NCI-H774 (cell line): Measurements from ENCODE around the gene CFAP221.

ENCODE experiments used
- DNase-seq: peaks from one replicate; lab custom pipeline; 2025; lab: John Stamatoyannopoulos, UW

The CFAP221 gene

DNA sequence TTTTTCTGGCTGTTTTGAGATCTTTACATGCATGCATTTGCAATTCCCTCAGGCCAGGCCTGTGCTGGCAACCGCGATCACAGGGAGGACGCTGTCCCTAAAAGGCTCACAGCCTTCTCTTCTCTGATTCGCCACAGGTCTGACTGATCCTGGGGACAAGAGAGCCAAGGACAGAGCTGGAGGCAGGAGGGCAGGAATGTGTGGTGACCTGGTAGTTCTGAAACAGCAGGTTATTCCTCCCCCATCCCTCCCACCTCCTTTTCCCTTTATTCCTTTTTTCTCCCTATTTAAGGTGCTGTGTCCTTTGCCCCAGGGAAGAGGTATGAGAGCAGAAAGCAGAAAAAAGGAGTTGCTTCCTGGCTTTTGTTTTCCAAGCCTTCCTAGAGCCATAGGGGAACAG lies 156.6 kb downstream of the CFAP221 start:
- DNase-seq: no peak

DNA sequence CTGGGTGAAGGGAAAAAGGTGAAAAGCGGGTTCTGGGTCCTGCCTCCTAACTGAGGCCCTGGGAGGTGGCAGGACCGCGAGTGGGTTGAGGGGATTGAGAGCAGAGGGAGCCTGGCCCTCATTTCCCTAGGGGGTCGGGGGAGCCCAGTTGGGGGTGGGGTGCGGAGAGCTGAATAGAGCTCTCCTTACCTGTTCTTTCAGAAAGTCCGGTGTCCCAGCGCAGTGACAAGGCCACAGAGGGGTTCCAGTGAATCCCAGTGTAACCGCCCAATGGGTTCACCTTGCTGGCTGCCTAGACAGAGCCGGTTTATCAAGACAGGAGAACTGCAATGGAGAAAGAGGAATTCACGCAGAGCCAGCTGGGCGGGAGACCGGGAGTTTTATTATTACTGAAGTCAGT lies 157.1 kb downstream of the CFAP221 start:
- DNase-seq: no peak

DNA sequence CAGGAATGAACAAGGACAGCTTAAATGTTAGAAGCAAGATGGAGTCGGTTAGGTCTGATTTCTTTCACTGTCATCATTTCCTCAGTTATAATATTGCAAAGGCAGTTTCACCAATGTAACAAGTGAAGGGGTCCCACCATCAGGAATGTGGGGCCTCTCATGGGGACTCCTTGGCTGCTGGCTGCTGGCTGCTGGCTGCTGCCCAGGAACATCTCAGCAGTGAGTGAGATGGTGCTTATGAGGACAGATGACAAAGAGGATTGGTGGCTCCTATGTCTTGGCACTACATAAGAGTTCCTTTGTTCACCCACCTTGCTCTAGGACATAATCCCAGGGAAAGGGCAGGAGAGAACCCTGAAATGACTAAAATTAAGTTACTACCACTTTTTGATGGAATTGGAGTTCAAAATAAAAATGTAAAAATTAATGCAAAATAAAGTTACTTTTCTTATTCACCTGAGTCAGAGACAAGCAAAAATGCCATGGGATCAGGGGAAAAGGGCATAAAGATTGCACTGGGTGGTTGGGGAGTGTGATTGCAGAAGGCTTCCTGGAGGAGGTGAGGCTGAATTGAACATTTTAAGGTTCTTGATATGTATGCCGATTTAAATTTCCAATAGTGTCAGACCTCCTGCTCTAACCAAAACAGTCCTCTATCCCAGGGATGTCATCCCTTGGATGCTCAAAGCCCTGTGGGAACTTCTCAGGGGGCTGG lies 158.1 kb downstream of the CFAP221 start:
- DNase-seq: no peak

DNA sequence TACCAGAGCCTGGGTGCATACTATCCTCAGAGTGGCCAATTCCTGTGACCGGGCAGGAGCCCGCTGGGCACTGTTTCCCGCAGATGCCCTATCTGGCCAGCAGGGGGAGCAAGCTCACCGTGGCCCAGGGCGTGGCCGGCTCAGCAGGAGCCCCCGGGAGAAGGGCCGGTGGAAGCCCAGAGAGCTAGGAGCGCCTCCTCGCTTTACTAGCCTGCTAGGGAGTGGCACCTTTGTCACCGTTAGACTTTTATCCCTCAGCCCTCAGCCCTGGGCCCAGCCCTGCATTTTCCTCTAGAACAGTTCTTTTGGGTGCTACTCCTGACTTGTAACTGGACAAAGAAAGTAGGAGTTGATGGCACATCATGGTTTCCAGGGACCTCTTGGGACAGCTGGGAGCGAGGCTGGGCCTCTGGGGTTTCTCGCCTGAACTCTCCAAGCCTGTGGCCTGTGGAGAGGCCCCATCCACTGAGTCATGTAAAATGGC lies 158.7 kb downstream of the CFAP221 start:
- peak; percentile 39 for DNase-seq

DNA sequence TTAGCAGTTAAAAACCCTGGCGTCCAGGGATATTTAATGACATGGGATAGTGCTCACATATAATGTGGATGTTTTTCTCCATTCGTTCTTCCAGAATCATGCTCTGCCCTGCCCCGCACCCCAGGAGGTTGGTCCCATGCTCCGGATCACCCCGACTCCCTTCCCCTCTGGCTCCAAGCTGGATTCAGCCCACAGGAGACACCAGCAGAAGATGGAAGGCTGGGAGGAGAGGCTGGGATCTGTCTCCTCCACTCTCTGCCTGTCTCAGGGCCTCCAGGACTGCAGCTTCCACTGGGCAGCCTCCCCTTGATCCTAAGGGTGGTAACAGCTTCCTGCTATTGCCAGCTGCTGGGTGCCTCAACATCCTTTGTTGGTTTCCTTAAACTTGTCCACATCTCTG lies 159.3 kb downstream of the CFAP221 start:
- DNase-seq: no peak

DNA sequence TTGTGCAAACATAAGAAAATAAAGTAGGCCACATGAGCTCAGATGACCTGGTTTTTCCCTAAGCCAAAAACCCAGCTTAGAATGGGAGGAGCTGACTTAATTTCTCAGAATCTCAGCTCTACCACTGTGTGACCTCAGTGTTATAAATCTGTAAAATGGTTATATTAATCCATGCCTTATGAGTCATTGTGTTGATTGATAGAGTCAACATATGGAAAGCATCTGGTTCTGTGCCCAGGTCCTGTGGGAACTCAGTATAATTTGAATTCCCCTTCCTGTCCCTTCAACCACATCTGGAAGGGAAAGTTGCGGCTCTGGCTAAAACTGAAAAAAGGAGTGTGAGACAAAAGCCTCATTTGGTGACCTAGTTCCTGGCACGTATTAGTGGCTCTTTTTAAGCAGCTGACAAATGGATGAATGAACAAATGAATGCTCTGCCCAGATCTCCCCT lies 160.4 kb downstream of the CFAP221 start:
- DNase-seq: no peak

DNA sequence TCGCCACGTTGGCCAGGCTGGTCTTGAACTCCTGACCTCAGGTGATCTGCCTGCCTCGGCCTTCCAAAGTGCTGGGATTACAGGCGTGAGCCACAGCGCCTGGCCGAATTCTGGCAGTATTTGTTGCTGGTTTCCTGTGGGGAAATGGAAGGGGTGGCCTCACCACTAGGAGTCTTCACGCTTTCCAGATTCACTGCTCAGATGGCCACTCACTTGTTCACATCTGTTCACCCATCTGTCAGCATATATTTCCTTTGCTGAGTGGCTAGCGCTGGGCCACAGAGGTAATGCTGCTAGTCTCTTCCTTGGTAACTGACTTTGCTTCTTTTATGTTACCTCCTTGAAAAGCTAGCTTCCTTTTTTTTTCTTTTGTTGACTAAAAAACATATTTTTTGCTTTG lies 162.0 kb downstream of the CFAP221 start:
- DNase-seq: no peak
